ENCODE data around the gene MAP2.
A peak's percentile ranks its signal among the peaks of the same experiment; 100 is the strongest.

The MAP2 gene

GRCh38 chr2:209726311-209726710 lies 302.5 kb downstream of the MAP2 start:
- DNase-seq: no peak

GRCh38 chr2:209727077-209727476 lies 303.2 kb downstream of the MAP2 start:
- no peak for DNase-seq

- DNase-seq: no peak
Measured at GRCh38 chr2:209734805-209735204, 311.0 kb downstream of the MAP2 start.

GRCh38 chr2:209741953-209742352 lies 318.1 kb downstream of the MAP2 start:
- no peak for DNase-seq

- DNase-seq: no peak
Measured at GRCh38 chr2:209753020-209753419, 329.2 kb downstream of the MAP2 start.

- DNase-seq: no peak
Measured at GRCh38 chr2:209757163-209757562, 333.3 kb downstream of the MAP2 start.

GRCh38 chr2:209761566-209761965 lies 337.7 kb downstream of the MAP2 start:
- DNase-seq: no peak

- DNase-seq: no peak
Measured at GRCh38 chr2:209762563-209762962, 338.7 kb downstream of the MAP2 start.

GRCh38 chr2:209763106-209763505 lies 339.3 kb downstream of the MAP2 start:
- DNase-seq: no peak

GRCh38 chr2:209766613-209767012 lies 342.8 kb downstream of the MAP2 start:
- DNase-seq: no peak

- DNase-seq: no peak
Measured at GRCh38 chr2:209767316-209767715, 343.5 kb downstream of the MAP2 start.

- DNase-seq: no peak
Measured at GRCh38 chr2:209768557-209768956, 344.7 kb downstream of the MAP2 start.

- DNase-seq: peak; percentile 64
Measured at GRCh38 chr2:209771474-209772289, 347.8 kb downstream of the MAP2 start, which contains the start of gene UNC80. TSS of gene UNC80 (plus strand) at chr2:209771832. CDS start at chr2:209772073, 241 bp downstream.

GRCh38 chr2:209772290-209772685 lies 348.4 kb downstream of the MAP2 start:
- no peak for DNase-seq

- no peak for DNase-seq
Measured at GRCh38 chr2:209773377-209773776, 349.5 kb downstream of the MAP2 start.

Measured in fibroblast of skin of scalp (primary cell).